ELF-1 (cell line): ENCODE data around the gene LIMS4.
"Not testable (repeated sequence)": the region's sequence is repeated elsewhere in the genome, so short reads cannot be mapped to it uniquely, and the experiment has no call there.

Experiments
- DNase-seq: peaks from one replicate; pipeline ENCODE4 v3.0.0-alpha.2; 2016; ENCODE audit warnings: low read depth, low spot score

The LIMS4 gene

GRCh38 chr2:110472171-110473058 is at the start of gene LIMS4:
LIMS4 (minus strand) TSS chr2:110472816; CDS start chr2:110472778, 38 bp downstream.
- DNase-seq, result not testable (repeated sequence)

- DNase-seq, result not testable (repeated sequence)
These were observed 27.2 kb upstream of the LIMS4 start for GRCh38 chr2:110499755-110500377.

- not testable (repeated sequence) for DNase-seq
These were observed 23.4 kb upstream of the LIMS4 start for GRCh38 chr2:110496027-110496426.

GRCh38 chr2:110494488-110494887 is 21.9 kb upstream of the LIMS4 start:
- not testable (repeated sequence) for DNase-seq

DNA sequence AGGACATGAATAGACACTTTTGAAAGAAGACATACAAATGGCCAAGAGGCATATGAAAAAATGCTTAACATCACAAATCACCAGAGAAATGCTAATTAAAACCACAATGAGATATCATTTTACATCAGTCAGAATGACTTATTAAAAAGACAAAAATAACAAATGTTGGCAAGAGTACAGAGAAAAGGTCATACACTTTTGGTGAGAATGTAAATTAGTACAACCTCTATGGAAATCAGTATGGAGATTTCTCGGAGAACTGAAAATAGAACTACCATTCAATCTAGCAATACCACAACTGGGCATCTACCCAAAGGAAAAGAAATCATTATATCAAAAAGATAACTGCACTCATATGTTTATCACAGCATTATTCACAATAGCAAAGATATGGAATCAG is 16.4 kb upstream of the LIMS4 start:
- DNase-seq, result not testable (repeated sequence)

- not testable (repeated sequence) for DNase-seq
These were observed 10.1 kb upstream of the LIMS4 start for GRCh38 chr2:110482697-110483096.

DNA sequence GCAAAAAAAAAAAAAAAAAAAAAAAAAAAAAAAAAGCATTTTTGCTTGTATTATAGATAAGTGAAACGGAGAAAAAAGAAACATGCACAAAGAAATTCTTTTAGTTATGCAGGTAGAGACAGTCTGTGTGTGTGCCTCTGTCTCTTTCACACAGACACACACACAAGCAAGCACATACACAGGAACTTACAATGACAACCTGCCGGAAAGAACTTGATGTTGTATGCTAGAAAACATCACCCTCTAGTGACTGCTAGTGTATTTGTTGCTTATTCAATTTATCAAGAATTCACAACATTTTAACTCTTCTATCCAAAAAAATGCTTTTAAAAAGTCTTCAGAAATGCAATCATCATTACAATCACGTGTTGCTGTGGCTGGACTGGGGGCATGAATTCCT is 8.6 kb upstream of the LIMS4 start:
- DNase-seq, result not testable (repeated sequence)

- not testable (repeated sequence) for DNase-seq
These were observed 7.5 kb upstream of the LIMS4 start for GRCh38 chr2:110480084-110480483.

- DNase-seq, result not testable (repeated sequence)
These were observed 4.8 kb upstream of the LIMS4 start for GRCh38 chr2:110477370-110477769.

DNA sequence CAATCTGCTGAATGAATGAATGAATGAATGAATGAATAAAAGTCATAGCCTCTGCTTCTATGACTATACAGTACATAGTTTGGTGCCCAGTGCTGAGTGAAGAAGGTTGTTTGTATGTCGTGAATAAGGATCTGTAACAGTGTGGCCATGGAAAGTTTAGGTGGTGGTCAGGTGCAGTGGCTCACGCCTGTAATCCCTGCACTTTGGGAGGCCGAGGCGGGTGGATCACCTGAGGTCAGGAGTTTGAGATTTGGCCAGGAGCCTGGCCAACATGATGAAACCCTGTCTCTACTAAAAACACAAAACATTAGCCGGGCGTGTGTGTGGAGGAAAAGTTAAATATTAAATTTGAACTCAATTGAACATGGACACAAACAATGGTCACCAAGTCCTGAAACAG is 4.3 kb upstream of the LIMS4 start:
- not testable (repeated sequence) for DNase-seq

DNA sequence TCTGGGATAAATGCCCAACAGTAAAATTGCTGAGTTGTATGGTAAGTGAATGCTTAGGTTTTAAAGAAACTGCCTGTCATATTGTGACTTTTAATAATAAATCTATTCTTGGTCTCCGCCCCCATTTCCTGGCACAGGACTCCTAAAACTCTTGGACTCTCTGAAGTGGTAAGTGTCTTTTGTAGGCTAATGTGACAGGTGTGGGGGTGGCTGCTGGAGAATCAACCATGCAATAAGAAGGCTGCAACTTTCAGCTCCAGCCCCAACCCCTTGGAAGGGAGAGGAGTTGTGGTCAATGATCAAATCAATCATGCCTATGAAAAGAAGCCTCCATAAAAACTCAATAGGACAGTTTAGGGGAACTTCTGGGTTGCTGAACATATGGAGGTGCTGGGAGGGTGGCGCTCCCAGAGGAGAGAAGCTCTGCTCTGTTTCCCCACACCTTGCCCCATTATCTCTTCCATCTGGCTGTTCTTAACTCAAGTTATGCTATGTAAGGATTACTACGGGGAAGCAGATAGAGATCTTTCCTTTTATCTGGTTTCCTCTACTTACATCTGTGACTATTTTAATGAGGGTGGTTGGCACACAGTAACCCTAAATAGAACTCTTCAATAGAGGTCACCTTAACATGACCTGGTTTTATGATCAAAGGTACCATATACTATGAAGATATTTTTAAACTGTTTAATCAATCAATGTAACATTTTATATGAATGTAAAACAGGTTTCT is 3.2 kb upstream of the LIMS4 start:
- not testable (repeated sequence) for DNase-seq

GRCh38 chr2:110474898-110475297 is 2.3 kb upstream of the LIMS4 start:
- not testable (repeated sequence) for DNase-seq

- DNase-seq, result not testable (repeated sequence)
These were observed 393 bp upstream of the LIMS4 start for GRCh38 chr2:110473059-110473358.

- not testable (repeated sequence) for DNase-seq
These were observed 3.7 kb downstream of the LIMS4 start for GRCh38 chr2:110468921-110469320.

- not testable (repeated sequence) for DNase-seq
These were observed 7.3 kb downstream of the LIMS4 start for GRCh38 chr2:110465312-110465711.

DNA sequence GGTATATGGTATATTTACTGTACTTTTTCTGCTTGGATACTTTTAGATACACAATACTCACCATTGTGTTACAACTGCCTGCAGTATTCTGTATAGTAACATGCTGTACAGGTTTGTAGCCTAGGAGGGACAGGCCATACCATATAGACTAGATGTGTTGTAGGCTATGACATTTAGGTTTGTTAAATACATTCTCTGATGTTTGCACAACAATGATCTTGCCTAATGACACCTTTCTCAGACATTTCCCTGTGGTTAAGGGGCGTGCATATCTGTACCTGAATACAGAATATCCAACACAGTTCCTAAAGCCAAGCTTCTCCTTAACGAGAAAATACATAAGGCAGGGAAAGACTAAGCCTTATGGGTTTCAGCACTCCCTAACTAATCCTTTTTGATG is 10.2 kb downstream of the LIMS4 start:
- DNase-seq, result not testable (repeated sequence)

DNA sequence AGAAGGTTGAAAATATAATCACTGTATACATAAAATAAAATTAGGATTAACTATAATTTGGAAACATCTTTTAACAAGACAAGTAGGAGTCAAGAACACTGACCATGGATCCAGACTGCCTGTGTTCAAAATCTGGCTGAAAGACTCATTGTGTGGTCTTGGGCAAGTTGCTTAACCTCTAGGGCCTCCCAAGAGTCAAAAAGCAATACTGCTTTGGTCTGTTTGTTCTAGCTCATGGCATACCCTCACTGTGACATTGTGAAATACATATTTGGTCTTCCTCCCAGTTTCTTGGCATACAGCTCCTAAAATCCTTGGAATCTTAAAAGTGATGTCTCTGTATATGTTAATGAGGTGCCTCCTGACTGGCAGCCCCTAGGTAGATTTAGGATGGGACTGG is 12.3 kb downstream of the LIMS4 start:
- not testable (repeated sequence) for DNase-seq

- DNase-seq, result not testable (repeated sequence)
These were observed 15.4 kb downstream of the LIMS4 start for GRCh38 chr2:110457214-110457590.

DNA sequence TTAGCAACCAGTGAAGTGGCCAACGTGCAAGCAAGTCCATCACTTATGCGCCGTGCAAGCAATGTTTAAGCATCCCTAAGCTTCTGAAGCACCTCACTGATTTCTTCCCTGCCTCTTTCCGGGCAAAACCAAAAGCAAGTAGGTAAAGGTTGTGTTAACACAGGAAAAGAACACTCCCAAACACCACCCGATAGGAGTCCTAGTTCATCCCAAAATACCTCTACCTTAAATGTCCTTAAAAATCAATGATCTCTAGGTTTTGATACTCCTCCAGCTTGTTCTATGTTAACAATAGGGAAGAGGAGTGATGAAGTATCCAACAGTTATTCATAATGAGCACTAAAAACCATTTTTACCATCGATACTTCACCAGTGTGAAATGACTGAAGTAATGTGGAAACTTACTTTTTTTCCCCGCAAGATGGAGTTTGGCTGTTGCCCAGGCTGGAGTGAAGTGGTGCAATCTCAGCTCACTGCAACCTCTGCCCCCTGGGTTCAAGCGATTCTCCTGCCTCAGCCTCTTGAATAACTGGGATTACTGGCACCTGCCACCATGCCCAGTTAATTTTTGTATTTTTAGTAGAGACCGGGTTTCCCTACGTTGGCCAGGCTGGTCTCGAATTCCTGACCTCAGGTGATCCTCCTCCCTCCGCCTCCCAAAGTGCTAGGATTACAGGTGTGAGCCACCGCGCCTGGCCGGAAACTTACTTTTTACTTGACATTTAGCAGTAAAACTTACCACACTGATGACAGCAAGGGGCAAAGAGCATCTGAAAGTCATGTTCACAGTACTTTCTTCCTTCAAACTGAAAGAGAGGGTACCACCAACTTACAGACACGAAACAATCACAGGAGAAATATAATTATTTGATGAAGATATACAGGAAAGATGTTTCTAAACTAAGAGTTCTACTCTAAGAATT is 16.1 kb downstream of the LIMS4 start:
- not testable (repeated sequence) for DNase-seq

DNA sequence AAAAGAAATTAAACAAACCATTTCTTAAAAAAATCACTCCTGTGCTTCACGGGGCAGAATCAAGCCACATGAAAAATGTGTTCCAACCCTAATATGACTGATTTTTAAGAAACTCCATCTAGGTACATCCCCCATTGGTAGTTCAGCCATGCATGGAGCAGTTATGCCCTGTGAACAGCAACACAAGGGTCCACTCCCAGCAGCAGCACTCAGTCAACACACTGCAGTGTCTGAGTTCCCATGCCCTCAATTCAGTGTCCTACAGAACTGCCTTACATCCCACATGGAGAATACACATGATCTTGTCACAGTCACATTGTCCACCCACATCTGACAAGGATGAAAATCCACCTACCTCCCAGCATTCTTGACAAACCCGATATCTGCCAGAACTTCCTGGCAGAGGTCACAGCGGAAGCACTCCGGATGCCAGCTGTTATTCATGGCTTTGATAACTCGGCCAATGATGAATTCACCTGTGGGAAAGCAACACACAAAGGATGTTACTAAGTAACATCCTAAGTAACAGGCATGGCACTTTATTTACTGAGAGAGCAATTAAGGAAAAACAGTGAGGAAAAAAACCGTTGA is 17.4 kb downstream of the LIMS4 start:
- not testable (repeated sequence) for DNase-seq

DNA sequence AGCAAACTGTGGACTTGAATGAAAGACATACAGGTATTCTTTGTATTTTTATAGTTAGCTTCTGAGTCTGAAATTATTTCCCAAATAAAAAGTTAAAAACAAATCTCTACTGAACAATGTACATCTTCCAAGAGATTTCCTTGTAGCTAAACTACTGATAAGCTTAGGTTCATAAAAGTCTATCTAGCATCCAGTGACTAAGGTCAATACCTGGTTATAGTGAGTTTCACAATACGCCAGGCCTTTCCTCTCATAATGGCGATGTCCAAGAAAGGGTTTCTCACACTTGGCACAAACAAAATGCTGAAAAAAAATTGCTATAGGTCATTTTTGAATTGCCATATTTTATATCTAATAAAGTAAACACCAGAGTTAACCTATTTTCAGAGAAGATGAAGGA is 21.7 kb downstream of the LIMS4 start:
- DNase-seq, result not testable (repeated sequence)
